Activated CD4-positive, alpha-beta T cell treated with anti-CD3 and anti-CD28 coated beads, Interleukin-2, amount 50 U/mL, for 1 hour (primary cell): Measurements from ENCODE around the gene NEURL1B.
"Not testable (repeated sequence)": the region's sequence is repeated elsewhere in the genome, so short reads cannot be mapped to it uniquely, and the experiment has no call there.

Experiments used
- DNase-seq: peaks from one replicate; pipeline ENCODE4 v3.0.0-alpha.2; 2020

Gene NEURL1B

DNA sequence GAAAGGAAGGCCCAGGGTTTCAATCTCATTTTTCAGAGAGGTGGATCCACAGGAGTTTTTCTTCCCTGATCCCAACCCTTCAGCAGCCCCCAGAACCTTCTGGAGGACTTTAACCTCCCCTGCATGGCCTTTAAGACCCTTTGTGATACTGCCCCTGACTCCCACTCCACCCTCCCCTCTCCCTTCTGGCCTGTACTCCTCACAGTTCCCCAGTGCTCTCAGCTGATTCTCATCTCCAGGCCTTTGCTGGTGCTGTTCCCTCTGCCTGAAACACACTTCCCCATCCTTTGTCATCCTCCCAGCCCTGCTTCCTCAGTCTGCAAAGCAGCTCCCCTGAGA, 18.5 kb downstream of the NEURL1B start:
- no peak for DNase-seq

DNA sequence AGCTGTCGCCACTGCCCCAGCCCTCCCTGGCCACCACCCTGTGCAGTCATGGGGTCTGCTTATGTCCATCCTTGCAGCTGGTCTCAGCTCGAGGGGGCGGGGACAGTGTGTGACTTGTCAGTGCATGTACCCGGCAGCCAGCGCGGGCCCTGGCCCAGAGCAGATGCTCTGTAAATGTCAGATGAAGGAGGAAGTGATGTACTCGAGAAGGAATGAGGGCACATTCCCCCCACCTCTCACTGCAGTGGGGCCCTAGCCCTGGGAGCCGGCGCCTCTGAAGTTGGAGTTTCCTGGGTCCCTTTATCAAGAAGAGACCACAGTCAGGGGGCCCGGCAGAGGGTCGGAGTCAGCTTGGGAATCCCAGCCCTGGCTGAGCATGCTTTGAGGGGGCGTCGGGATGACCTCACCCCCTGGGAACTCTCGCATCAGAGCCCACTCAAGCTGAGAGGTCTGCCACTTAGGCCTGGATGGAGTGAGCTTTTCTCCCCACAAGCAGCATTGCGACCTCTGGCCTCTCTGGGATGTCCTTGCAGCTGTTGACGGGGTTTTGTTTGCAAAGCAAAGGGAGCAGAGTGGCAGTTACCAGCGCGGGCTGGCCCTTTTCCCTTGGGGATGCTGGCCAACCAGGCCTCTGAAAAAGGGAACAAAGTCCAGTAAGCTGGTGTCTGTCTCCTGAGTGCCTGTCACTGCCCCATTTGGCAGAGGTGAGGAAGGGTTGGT, 19.0 kb downstream of the NEURL1B start:
- DNase-seq: no peak

DNA sequence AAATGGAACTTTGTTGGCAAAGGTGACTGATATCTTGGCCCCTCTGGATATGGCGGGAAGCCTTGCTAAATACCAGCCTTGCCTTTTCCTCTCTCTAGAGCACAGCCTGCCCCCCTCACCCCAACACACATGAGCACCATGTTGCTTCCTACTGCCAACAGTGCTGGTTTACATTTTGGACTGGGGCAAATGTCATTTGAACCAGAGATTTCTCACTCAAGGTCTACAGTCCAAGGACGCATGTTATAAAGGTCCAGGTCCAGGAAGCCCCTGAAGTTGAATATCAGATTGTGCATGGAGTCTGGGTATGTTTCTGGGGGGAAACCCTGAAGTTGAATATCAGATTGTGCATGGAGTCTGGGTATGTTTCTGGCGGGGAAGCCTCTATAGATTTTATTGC, 19.9 kb downstream of the NEURL1B start:
- no peak for DNase-seq

DNA sequence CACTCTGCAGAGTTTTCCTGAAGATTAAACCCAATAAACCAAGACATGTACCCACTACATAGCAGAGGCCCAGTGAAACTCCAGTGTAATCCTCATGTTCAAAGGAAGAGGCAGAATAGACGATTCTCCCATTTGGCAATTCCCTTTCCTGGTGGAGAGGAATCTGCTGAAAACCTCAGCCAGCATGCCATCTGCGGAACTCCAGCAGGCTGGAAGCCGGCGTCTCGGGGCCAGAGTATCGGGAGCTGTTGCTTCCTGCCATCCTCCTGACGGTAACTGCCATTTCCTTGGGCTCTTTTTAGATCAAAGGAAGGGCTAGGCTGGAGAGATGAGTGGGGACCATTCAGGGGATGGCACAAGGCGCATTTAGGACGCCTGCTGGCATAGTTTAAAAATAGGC, 20.5 kb downstream of the NEURL1B start:
- DNase-seq: no peak

DNA sequence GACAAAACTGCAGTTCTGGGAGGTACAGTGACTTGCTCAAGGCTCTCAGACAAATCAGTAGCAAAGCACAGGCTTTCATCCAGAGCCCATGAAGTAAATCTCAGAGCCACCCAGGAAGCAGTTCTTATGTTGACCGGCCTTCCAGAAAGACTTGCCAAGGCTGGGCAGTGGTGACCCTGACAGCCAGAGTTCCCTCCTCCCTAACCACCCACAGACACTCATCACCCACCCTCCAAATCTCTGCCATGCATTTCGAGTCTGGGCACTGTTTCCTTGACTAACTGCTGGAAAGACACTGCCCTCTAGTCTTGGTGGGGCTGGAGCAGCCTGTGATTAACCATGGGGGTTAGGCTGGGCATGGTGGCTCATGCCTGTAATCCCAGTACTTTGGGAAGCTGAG, 21.5 kb downstream of the NEURL1B start:
- DNase-seq: no peak

DNA sequence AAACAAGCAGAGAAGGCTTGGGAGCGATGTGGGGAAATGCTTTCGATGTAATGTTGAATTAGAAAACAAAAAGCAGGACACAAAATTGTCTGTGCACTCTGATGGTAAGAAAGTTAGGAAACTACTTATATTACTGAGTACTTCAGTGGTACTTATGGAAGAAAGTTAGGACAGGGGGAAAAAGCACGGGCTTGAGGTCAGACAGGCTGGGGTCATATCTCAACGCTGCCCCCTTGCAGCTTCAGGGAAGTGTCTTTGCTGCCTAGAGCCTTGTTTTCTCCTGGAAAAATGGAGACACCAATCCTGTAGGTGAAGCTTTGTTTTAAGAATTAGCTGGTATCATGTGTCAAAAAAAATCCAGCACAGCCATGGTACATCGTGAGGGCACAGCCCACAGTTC, 23.0 kb downstream of the NEURL1B start:
- no peak for DNase-seq

DNA sequence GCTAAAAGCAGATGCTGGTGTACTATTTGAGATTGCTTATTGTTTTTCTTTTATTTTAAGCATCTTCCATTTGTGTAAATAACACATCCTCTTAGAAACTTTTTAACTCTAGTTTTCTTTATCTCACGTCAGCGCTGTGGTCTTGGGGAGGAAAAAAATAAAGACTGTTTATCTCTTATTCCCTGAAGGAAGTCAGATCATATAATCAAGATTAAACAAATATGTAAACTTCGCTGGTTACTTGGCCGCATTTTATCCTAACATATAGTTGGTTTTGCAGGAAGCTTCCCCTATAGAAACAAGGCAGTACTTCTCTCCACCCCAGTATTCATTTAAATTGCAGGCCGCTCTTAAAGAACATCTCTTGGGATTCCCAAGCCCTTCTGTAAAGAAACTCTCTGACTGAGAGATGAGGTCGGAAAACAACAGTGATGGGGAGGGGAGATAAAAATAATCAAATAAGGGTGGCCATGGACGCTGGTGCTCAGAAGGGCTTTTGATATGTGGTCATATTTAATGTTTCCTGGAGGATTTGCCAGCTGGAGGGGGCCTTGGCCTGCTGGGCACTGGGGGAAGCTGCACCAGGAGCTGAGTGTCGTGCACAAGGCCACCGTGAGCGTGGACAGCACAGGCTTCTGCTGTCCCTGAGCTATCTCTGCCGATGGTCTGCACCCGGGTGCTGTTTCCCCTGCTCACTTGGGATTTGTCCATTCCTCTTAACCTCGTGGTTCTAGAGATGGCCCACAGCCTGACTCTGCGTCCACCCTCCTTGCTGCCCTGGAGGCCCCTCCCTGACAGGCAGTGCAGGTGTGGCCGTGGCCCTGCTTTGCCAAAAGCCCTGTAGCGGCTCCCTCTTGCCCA, 23.8 kb downstream of the NEURL1B start:
- DNase-seq: no peak

DNA sequence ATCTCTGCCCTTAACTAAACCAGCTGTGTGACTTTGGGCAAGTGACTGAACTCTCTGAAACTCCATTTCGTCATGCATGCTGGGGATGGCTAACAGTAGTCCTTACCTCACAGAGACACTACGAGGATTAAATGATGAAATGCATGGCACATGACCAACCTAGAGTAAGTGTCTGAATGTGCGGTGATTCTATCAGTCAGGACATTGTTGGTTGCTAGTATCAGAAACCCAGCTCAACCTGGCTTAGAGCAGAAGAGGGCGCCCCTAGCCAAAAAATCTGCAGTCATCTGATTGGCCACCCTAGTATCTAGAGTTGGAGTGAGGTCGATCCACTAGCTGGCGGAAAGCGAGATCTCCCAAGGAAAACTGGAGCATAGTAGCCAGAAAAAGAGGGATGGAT, 25.2 kb downstream of the NEURL1B start:
- DNase-seq: no peak

DNA sequence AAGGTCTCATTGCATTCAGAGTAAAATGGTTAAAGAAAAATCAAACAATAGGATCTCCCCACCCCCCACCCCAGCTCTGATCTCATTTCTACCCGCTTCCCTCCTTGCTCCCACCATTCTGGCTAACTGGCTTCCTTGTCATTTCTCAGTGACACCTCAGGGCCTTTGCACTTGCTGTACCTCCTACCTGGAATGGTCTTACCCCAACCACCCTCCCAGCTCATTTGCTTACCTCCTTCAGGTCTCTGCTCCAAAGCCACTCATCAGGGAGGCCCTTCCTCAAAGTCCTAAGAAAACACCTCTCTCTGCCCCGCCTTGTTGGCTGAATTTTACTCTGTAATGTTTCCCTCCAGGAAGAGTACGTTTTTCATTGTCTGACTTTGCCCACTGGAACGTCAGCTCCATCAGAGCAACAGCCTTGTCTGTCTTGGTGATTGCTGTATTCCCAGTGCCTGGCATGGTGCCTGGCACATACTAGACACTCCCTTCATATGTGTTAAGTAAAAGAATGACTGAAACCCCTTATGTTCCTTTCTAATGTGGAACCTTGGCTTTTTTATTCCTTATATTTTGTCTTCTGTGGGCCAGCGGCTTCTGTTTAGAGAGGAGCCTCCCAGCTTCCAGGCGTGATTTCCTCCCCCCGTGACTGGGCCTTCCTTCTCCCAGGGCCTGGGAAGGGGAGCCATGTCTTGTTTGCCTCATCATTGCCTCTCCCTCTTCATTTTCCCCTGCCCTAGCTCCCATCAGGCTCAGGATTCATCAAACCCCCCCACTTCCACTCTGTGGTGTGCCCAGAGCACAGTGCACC, 26.9 kb downstream of the NEURL1B start:
- DNase-seq: no peak

DNA sequence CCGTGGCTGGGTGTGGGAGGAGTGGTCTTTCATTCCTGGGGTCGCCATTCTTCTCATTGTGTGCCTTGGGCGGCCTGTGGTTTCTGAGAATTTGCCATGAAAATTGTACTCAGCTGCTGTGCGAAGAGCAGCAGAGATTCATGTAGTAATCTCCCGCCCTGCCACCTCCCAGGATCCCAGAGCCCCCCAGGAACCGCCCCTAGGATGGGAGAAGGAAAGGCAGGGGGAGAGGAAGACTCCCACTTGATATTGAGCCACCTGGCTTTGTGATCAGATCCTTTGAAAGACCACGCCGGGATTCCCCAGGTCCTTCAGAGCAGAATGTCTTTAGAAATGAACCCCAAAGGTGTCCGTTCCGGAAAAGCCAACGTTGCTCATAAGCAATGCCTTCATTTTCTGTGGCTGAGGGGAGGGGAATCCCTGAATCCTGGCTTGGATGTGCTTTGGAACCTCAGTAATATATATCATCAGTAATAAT, 27.6 kb downstream of the NEURL1B start:
- DNase-seq: no peak

DNA sequence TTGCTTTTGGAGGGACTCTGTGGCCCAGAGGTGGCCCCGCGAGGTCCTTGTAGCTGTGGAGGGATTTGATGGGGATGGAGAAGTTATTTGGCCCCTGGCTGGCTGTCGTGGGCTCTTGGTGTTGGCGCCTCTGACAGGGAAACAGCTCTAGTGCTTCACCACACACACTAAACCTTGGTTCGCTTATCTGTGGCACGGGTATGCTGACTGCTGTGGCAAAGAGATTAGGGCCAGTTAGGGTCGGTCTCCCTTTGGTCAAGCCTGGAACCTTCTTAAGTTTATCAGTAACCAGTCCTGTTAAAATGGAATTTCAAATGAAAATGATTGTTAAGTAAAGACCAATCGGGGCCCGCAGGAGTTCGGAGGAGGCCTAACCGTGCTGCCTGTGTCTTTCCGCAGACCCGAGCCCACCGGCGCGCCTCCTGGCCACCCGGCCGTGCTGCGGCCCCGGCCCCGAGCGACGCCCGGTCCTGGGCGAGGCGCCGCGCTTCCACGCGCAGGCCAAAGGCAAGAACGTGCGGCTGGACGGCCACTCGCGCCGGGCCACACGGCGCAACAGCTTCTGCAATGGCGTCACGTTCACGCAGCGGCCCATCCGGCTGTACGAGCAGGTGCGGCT, 28.4 kb downstream of the NEURL1B start:
- no peak for DNase-seq

DNA sequence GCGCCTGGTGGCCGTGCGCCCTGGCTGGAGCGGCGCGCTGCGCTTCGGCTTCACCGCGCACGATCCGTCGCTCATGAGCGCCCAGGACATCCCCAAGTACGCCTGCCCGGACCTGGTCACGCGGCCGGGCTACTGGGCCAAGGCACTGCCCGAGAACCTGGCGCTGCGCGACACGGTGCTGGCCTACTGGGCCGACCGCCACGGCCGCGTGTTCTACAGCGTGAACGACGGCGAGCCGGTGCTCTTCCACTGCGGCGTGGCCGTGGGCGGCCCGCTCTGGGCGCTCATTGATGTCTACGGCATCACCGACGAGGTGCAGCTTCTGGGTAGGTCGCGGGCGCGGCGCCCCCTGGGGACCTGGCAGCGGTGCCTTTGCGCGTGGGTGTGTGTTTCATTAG, 28.9 kb downstream of the NEURL1B start:
- DNase-seq: no peak

DNA sequence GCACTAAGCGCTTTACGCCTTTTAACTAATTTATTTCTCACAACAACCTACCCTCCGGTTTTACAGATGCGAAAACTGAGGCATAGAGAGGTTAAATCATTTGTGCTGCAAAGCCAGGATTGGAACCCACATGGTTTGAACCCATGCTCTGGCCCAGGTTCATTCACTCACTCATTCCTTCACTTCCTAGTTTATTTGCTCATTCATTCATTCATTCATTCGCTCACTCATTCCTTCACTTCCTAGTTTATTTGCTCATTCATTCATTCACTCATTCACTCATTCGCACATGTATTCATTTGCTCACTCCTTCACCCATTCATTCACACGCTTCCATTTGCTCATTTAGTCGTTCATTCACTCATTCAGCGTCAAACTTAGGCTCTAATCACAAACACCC, 29.4 kb downstream of the NEURL1B start:
- DNase-seq: no peak

DNA sequence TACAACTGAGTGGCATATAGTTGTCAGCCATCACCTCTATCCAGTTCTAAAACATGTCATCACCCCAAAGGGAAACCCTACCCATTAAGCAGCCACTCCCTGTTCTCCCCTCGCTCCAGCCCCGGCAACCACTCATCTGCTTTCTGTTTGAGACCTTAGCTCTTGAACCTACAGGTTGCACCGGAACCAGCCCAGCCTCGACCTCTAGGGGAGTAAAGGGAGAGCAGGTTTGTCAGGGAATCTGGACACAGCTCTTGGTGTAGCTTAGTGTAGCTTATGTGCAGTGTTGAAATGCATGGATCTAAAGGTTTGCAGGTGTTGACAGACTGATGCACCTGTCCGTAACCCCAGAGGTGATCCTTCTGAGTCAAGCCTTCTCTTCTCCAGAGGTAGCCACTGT, 30.0 kb downstream of the NEURL1B start:
- no peak for DNase-seq

DNA sequence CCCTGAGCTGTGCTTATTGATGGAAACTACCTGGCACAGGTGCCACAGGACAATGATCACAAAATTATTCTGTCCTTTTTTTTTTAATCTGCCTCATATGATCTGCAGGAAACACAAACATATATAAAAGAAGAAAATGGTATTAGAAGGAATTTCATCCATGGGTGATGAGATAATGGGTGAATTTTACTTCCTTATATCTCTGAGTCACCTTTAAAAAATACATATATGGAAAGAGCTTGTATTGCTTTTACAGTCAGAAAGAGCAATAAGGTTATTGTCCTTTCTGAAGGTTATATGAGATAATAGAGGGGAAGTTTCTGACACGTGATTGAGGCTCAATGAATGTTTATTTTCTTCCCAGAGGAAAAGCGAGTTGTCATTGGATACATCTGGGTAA, 31.6 kb downstream of the NEURL1B start:
- DNase-seq: no peak

DNA sequence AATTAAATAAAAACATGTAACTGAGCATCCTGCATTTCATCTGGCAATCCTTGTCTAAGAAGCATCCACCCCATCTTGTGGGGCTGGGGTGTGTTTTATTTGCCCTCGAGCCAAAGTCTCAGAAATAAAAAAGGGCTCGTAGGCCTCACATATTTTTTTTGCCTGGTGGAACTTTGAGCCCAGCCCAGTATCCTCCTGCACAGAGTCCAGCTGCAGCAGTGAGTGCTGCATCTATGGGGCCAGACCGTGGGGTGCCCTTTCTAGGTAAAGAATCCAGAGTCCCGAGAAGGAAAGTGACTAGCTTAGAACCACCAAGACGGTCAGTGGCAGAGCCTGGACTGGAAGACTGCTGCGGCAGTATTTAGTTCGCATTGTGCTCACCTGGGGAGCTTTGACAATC, 33.1 kb downstream of the NEURL1B start:
- DNase-seq: no peak

DNA sequence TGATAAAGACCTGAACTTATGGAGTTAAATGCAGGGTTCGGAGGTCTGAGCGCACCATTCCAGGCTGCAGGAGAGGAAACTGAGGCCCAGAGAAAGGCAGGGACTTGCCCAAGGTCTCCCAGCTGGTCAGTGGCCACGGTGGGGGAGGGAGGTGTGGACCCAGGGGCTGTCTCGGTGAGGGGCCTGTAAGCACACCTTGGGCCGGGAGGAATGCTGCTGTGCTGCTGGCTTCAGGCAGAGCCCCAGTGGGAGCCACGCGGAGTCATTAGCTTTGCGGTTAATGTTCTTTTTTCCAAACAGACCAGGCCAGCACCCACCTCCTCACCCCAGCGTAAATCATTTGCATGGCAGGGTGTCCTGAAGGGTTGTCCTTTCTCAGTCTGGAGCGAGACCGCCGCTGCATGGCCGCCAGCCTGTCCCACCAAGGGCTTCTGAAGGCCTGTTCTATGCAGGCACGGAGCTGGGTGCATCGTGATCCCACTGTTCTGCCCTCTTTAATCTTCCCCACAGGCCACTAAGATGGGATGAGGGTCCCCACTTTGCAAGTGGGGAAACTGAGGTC, 35.9 kb downstream of the NEURL1B start:
- DNase-seq: no peak

DNA sequence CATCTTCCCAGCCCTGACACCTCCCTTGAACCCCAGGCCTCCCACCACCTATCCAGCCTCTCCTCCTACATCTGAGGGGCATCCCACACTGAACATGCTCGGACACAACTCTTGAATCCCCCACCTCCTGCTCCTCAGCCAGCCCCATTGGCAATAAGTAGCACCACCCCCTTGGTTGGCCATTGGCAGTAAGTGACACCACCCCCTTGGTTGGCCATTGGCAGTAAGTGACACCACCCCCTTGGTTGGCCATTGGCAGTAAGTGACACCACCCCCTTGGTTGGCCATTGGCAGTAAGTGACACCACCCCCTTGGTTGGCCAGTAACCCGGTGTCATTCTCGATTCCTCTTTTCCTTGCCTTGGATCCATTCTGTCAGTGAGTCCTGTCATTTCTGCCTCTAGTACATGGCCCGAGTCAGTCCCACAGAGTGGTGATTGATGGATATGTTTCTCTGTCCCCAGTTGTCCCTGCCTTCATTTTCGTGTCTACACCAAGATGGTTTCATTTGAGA, 37.4 kb downstream of the NEURL1B start:
- DNase-seq: not testable (repeated sequence)

DNA sequence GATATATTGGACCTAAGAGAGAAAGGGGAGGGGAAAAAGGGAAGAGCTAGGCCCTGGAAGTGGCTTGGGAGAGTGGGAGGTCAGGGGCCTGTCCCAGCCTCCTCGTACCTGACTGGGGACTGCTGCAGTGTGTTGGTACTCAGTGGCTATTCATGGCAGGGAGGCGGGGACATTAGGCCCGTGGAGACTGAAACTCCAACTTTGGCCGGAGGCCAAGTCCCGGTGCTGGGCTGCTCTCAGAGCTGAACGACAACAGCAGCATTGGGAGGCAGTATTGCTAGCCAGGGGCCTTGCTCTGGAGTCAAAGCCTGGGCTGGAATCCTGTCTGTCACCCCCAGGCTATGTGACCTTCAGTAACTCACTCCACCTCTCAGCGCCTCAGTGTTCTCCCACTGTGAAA, 37.8 kb downstream of the NEURL1B start:
- DNase-seq: no peak

DNA sequence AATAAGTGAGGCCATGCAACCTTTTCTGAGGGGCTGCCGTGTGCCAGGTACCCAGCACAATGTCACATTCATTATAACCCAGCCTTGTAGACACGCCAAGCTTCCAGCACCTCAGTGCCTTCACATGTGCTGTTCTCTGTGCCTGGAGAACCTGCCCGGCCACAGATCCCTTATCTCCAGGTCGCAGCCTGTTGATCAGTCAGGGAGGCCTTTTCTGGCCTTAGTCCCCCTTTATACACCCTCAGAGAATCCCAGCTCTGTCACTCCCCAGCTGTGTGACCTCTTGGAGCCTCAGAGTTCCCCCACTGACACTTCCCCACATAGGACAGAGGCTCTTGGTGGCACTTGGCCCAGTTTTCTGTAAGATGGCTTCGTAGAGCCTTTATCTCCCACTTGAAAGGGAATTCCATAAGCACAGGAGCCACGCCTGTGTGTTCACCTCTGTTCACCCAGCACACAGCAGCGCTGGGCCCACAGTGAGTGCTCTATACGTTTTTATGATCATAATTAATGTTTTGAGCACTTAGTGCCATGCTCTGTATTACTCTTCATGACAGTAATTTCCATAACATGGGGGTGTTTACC, 38.7 kb downstream of the NEURL1B start:
- DNase-seq: no peak

DNA sequence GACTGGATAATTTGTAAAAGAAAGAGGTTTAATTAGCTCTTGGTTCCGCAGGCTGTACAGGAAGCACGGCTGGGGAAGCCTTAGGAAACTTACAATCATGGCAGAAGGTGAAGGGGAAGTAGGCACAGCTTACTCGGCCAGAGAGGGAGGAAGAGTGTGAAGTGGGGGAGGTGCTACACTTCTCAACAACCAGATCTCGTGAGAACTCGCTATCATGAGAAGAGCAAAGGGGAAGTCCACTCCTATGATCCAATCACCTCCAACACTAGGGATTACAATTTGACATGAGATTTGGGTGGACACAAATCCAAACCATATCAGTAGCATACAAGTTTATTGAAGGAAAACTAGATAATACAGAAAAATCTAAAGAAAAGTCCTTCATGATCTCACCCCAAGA, 39.9 kb downstream of the NEURL1B start:
- DNase-seq: no peak

DNA sequence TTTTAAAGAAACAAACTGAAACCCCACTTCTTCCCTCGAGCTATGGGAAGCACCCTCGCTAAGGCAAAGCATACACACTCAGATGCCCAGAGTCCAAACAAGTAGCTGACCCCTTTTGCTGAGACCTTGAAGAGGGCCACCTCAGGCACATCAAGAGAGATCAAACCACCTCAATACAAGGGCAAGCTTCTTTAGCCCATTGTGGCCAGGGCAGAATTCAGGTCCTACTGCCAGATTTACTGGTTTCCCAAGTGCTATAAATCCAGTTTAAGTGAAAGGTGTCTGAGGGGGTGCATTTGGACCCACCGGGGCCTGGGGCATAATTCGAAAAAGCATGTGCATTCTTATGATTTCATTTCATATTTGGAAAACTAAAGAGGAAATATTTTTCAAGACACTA, 40.4 kb downstream of the NEURL1B start:
- DNase-seq: no peak
